H9 (cell line): Measurements from ENCODE around the gene TMEM154. TPM values are rescaled to one million over a fixed set of nuclear protein-coding genes. Genes with fewer than 3 reads are reported as not detected.

Experiments
- DNase-seq: peaks from one replicate; pipeline ENCODE4 v3.0.0-alpha.2; 2017
- H2AFZ ChIP-seq: one replicate; pipeline ENCODE4 v1.6.1; 2013; ENCODE audit warnings: mild to moderate bottlenecking, low read length, control low read depth, moderate library complexity
- H2AK5ac ChIP-seq: 2 replicates; pipeline ENCODE4 v1.6.1; 2013; ENCODE audit warnings: low read length, control low read depth, mixed read lengths; ENCODE audit not compliant: insufficient read length
- H2BK120ac ChIP-seq: one replicate; pipeline ENCODE4 v1.6.1; 2013; ENCODE audit warnings: low read depth, mild to moderate bottlenecking, low read length, control low read depth, inconsistent platforms; ENCODE audit not compliant: poor library complexity, severe bottlenecking
- H2BK12ac ChIP-seq: 2 replicates; pipeline ENCODE4 v1.6.1; 2013; ENCODE audit warnings: low read length, control low read depth, mixed read lengths, low read depth; ENCODE audit not compliant: insufficient read length
- H2BK15ac ChIP-seq: 2 replicates; pipeline ENCODE4 v1.6.1; 2013; ENCODE audit warnings: low read depth, low read length, control low read depth
- H2BK20ac ChIP-seq: one replicate; pipeline ENCODE4 v1.6.1; 2013; ENCODE audit warnings: low read depth, mild to moderate bottlenecking, low read length, control low read depth, inconsistent platforms; ENCODE audit not compliant: poor library complexity, severe bottlenecking
- H2BK5ac ChIP-seq: 2 replicates; pipeline ENCODE4 v1.6.1; 2013; ENCODE audit warnings: low read length, control low read depth, mixed read lengths; ENCODE audit not compliant: insufficient read length
- H3K14ac ChIP-seq: 2 replicates; pipeline ENCODE4 v1.6.1; 2013; ENCODE audit warnings: low read length, control low read depth; ENCODE audit not compliant: insufficient read depth
- H3K18ac ChIP-seq: 2 replicates; pipeline ENCODE4 v1.6.1; 2013; ENCODE audit warnings: low read depth, mild to moderate bottlenecking, mixed read lengths, low read length, control low read depth; ENCODE audit not compliant: insufficient read length
- H3K23ac ChIP-seq: 2 replicates; pipeline ENCODE4 v1.6.1; 2013; ENCODE audit warnings: low read length, control low read depth, mixed read lengths, low read depth; ENCODE audit not compliant: insufficient read length
- H3K23me2 ChIP-seq: 2 replicates; pipeline ENCODE4 v1.6.1; 2013; ENCODE audit warnings: low read depth, mild to moderate bottlenecking, mixed read lengths, low read length, control low read depth; ENCODE audit not compliant: insufficient read length, poor library complexity, severe bottlenecking
- H3K27ac ChIP-seq: 2 replicates; pipeline ENCODE4 v1.5.1; 2013; ENCODE audit warnings: low read length, control low read depth, mixed read lengths, low read depth; ENCODE audit not compliant: insufficient read length
- H3K27me3 ChIP-seq: 2 replicates; pipeline ENCODE4 v1.6.1; 2013; ENCODE audit warnings: low read length, control low read depth, inconsistent platforms; ENCODE audit not compliant: insufficient read depth
- H3K4ac ChIP-seq: 2 replicates; pipeline ENCODE4 v1.6.1; 2013; ENCODE audit warnings: low read depth, mild to moderate bottlenecking, control low read depth, inconsistent platforms, low read length, moderate library complexity
- H3K4me1 ChIP-seq: 2 replicates; pipeline ENCODE4 v1.6.1; 2013; ENCODE audit warnings: low read length, control low read depth, inconsistent platforms; ENCODE audit not compliant: insufficient read depth
- H3K4me2 ChIP-seq: 2 replicates; pipeline ENCODE4 v1.6.1; 2013; ENCODE audit warnings: low read length, control low read depth, mixed read lengths; ENCODE audit not compliant: insufficient read length, insufficient read depth
- H3K56ac ChIP-seq: 2 replicates; pipeline ENCODE4 v1.6.1; 2013; ENCODE audit warnings: low read depth, mild to moderate bottlenecking, mixed read lengths, low read length, control low read depth; ENCODE audit not compliant: insufficient read length
- H3K79me1 ChIP-seq: 2 replicates; pipeline ENCODE4 v1.6.1; 2013; ENCODE audit warnings: low read depth, mild to moderate bottlenecking, moderate library complexity, low read length, control low read depth, inconsistent platforms; ENCODE audit not compliant: insufficient read depth, poor library complexity, severe bottlenecking
- H3K79me2 ChIP-seq: 2 replicates; pipeline ENCODE4 v1.6.1; 2013; ENCODE audit warnings: low read length, control low read depth, inconsistent platforms; ENCODE audit not compliant: insufficient read depth
- H3K9ac ChIP-seq: 2 replicates; pipeline ENCODE4 v1.6.1; 2013; ENCODE audit warnings: low read length, control low read depth, mixed read lengths; ENCODE audit not compliant: insufficient read length; ENCODE audit errors: extremely low read depth
- H3K9me3 ChIP-seq: one replicate; pipeline ENCODE4 v1.6.1; 2013; ENCODE audit warnings: low read depth, low read length, inconsistent platforms; ENCODE audit not compliant: control insufficient read depth
- H3T11ph ChIP-seq: one replicate; pipeline ENCODE4 v1.6.1; 2013; ENCODE audit warnings: mild to moderate bottlenecking, low read length, control low read depth, inconsistent platforms
- H4K20me1 ChIP-seq: one replicate; pipeline ENCODE4 v1.6.1; 2013; ENCODE audit not compliant: control insufficient read depth, insufficient read length, insufficient read depth
- H4K5ac ChIP-seq: 2 replicates; pipeline ENCODE4 v1.6.1; 2013; ENCODE audit warnings: low read depth, mild to moderate bottlenecking, mixed read lengths, low read length, control low read depth; ENCODE audit not compliant: insufficient read length
- H4K8ac ChIP-seq: replicated peaks from 2 replicates; pipeline ENCODE4 v1.6.1; 2013; ENCODE audit warnings: low read length, control low read depth, mixed read lengths, low read depth; ENCODE audit not compliant: insufficient read length
- H4K91ac ChIP-seq: 2 replicates; pipeline ENCODE4 v1.6.1; 2013; ENCODE audit warnings: low read depth, mild to moderate bottlenecking, moderate library complexity, mixed read lengths, low read length, control low read depth; ENCODE audit not compliant: insufficient read length
- H3K27ac Mint-ChIP-seq, 3 experiments: 2 replicates in 2 of 3; 3 replicates in 1 of 3; pipeline ENCODE4 v1.8.0; 2020 to 2021; ENCODE audit warnings: mixed read lengths in 3 of 3, mild to moderate bottlenecking in 1 of 3, moderate library complexity in 1 of 3
- H3K27me3 Mint-ChIP-seq: 2 replicates; pipeline ENCODE4 v1.8.0; 2021; ENCODE audit warnings: low read depth, mild to moderate bottlenecking, moderate library complexity, mixed read lengths
- H3K36me3 Mint-ChIP-seq, 3 experiments: 2 replicates in 2 of 3; 3 replicates in 1 of 3; pipeline ENCODE4 v1.8.0; 2020 to 2021; ENCODE audit warnings: low read depth in 3 of 3, mixed read lengths in 3 of 3; ENCODE audit not compliant: insufficient read depth in 1 of 3
- H3K4me1 Mint-ChIP-seq, 2 experiments: 2 replicates each; pipeline ENCODE4 v1.8.0; 2020; ENCODE audit warnings: mixed read lengths in 2 of 2
- H3K4me3 Mint-ChIP-seq, 2 experiments: 2 replicates in 1 of 2; 3 replicates in 1 of 2; pipeline ENCODE4 v1.8.0; 2020 to 2021; ENCODE audit warnings: mild to moderate bottlenecking in 2 of 2, mixed read lengths in 2 of 2, moderate library complexity in 1 of 2
- H3K9me3 Mint-ChIP-seq, 2 experiments: 2 replicates in 1 of 2; 3 replicates in 1 of 2; pipeline ENCODE4 v1.8.0; 2020; ENCODE audit warnings: mild to moderate bottlenecking in 2 of 2, mixed read lengths in 2 of 2, moderate library complexity in 1 of 2
- CTCF ChIP-seq: fragments of 200-600 bp; sonication (generic); conservative IDR thresholded peaks from 3 replicates; pipeline ENCODE4 v1.8.0; 2021; ENCODE audit warnings: antibody characterized with exemption, mild to moderate bottlenecking
- WGBS: extraction: QIAGEN DNeasy Blood & Tissue Kit; methylation state at CpG from one replicate; pipeline ENCODE4 v1.1.7; 2013; ENCODE audit warnings: missing lambda C conversion rate, low lambda C conversion rate, mixed read lengths; ENCODE audit not compliant: insufficient read length; ENCODE audit errors: extremely low coverage; 5-methylcytosine and 5-hydroxymethylcytosine counted together
- total RNA-seq: library from RNA; stranded (reverse); gene quantifications from 2 replicates; pipeline ENCODE4 v1.2.1, GENCODE V29; 2021

TMEM154 gene
- total RNA-seq, 1 experiment from 2014 or later = 1.7 TPM

- no peak overlapping the region for H2AFZ ChIP-seq
- no peaks in the 10 kb centered on the region for H3K27me3 ChIP-seq
- no peak overlapping the region for H3K23ac ChIP-seq
- H3K27ac ChIP-seq = no peak overlapping the region
- no peak overlapping the region for H3K4ac ChIP-seq
- DNase-seq = no peak
- no peak overlapping the region for H4K5ac ChIP-seq
- Mint-ChIP-seq H3K36me3 (no peaks in the 10 kb centered on the region), H3K27ac (no peak overlapping the region), H3K27me3 (peaks cover 27% of the 10 kb centered on the region), H3K4me3 (no peak overlapping the region; a peak in 1 of 5 replicates), H3K9me3 (no peaks in the 10 kb centered on the region), H3K4me1 (peaks cover 43% of the 10 kb centered on the region in 2 experiments)
- no peak overlapping the region for H4K8ac ChIP-seq
- H2BK5ac ChIP-seq = no peak overlapping the region
- no peak overlapping the region for H3K56ac ChIP-seq
- H4K20me1 ChIP-seq = no peaks in the 10 kb centered on the region
- no peak overlapping the region for H2BK120ac ChIP-seq
- no peak overlapping the region for H3T11ph ChIP-seq
- H3K79me1 ChIP-seq = no peaks in the 10 kb centered on the region
- H3K9ac ChIP-seq = no peak overlapping the region
- H3K23me2 ChIP-seq = peaks cover 6% of the 10 kb centered on the region
- H2AK5ac ChIP-seq = no peak overlapping the region
- TF ChIP-seq CTCF = no peak
- no peak overlapping the region for H2BK15ac ChIP-seq
- no CpG with 5 or more reads among the region's 1 CpG for whole genome bisulfite sequencing
- H3K9me3 ChIP-seq = no peaks in the 10 kb centered on the region
- H2BK12ac ChIP-seq = no peak overlapping the region
- H3K4me2 ChIP-seq = no peak overlapping the region
- no peak overlapping the region for H3K18ac ChIP-seq
- H3K79me2 ChIP-seq = no peaks in the 10 kb centered on the region
- H2BK20ac ChIP-seq = no peak overlapping the region
- H3K4me1 ChIP-seq = peaks cover 4% of the 10 kb centered on the region; the same call in 1 of the 2 replicates
- H3K14ac ChIP-seq = no peak overlapping the region
- no peak overlapping the region for H4K91ac ChIP-seq
Observed at GRCh38 chr4:152678841-152679240, 956 bp downstream of the TMEM154 start.
